ENCODE results near the gene MS4A13. TPM values are rescaled to one million over a fixed set of nuclear protein-coding genes. Genes with fewer than 3 reads are reported as not detected.
A peak's percentile ranks its signal among the peaks of the same experiment; 100 is the strongest.

MS4A13 gene
- total and polyA plus RNA-seq, 10 of the 15 experiments (the other 5 are each of a cell fraction or from before 2014, with no cell fraction given), result not detected

- no peaks in the 10 kb centered on the region; a peak in 2 of 4 replicates for H3K27me3 ChIP-seq (replicated peaks in 1 of 2; ENCODE audit: control insufficient read depth in 2 of 2, insufficient read depth in 2 of 2, low read length in 1 of 2)
- H3K4me2 ChIP-seq (ENCODE audit: control insufficient read depth, insufficient read depth), result no peak overlapping the region
- no peaks in the 10 kb centered on the region for H4K20me1 ChIP-seq (ENCODE audit: control insufficient read depth, insufficient read depth)
- WGBS (ENCODE audit: insufficient coverage, insufficient replicate concordance, low lambda C conversion rate, missing lambda C conversion rate), result 50% methylated on average over 2 of the region's 2 CpGs
- DNase-seq (ENCODE audit: low read depth, low spot score) (no peak), ATAC-seq (no peak), FAIRE-seq (no peak)
- no peaks in the 10 kb centered on the region for H3K4me1 ChIP-seq (ENCODE audit: control insufficient read depth, insufficient read depth, low read length)
- BruUV-seq (replicated peaks), result no TSS peak
- intact Hi-C loops (cut with micrococcal nuclease; ENCODE audit: unreplicated experiment), result no loop called here
- ChIA-PET CTCF (interaction anchor here (1.0 to 1.7 kb wide), 3 partner anchors 8 to 173 kb away, joined by 3 to 7 read pairs (median 4); no protein-coding TSS in a partner anchor), RAD21 (ENCODE audit: unreplicated experiment) (interaction anchor here (1.0 kb wide), 1 partner anchor 29 kb away, joined by 3 read pairs; no protein-coding TSS in a partner anchor), POLR2A (no interaction called here), SMC1A (ENCODE audit: uncharacterized antibody, unreplicated experiment) (interaction anchor here (0.5 to 1.8 kb wide), 4 partner anchors 10 to 175 kb away, joined by 3 to 5 read pairs (median 4); no protein-coding TSS in a partner anchor)
- H3K36me3 ChIP-seq (ENCODE audit: control insufficient read depth in 2 of 2, insufficient read depth in 2 of 2, low read length in 1 of 2), result no peaks in the 10 kb centered on the region
- H3K4me3 ChIP-seq, result no peak overlapping the region
- in situ Hi-C loops (cut with MboI), result no loop called here
- no peak overlapping the region for H3K27ac ChIP-seq (ENCODE audit: control insufficient read depth, insufficient read depth)
- H3K9ac ChIP-seq (ENCODE audit: control insufficient read depth, insufficient read depth, low read length), result no peak overlapping the region
- no peak overlapping the region for H2AFZ ChIP-seq (ENCODE audit: control insufficient read depth, low read depth, low read length)
- no peaks in the 10 kb centered on the region for H3K79me2 ChIP-seq (ENCODE audit: control insufficient read depth, insufficient read depth, low read length)
- 0 out of 2 replicates have a peak, but pooled peaks have one; percentile 16 for TF ChIP-seq RAD21 (IDR thresholded peaks at IDR 0.05; ENCODE audit: insufficient read depth, low read depth, low read length)
- no peak for TF ChIP-seq SIX5 (IDR thresholded peaks at IDR 0.05; ENCODE audit: low read depth, low read length, severe bottlenecking)
- TF ChIP-seq CTCF (IDR thresholded peaks at IDR 0.05 in 2 of 3, conservative IDR thresholded peaks at IDR 0.05 in 1 of 3; ENCODE audit: control insufficient read depth in 2 of 3, extremely low read depth in 1 of 3, insufficient read depth in 1 of 3, low read depth in 3 of 3, low read length in 3 of 3), result 0 out of 6 replicates have a peak, but pooled peaks of 2 of the 3 experiments have one; percentile 6 to 9
- no peak for TF ChIP-seq SREBF2 (IDR thresholded peaks at IDR 0.05; ENCODE audit: low read length)
- no peak for TF ChIP-seq CHD4 (IDR thresholded peaks at IDR 0.05)
- H3K9me3 ChIP-seq (replicated peaks; ENCODE audit: control insufficient read depth, insufficient read depth, low read length), result no peaks in the 10 kb centered on the region; the same call in 2 of the 3 replicates
Observed at GRCh38 chr11:60589611-60590010, 74.4 kb downstream of the MS4A13 start.

Other genes starting within 250 kb of the MS4A13 start
Only the 7 nearest of the 10 such genes appear.
- 0.38 TPM in 1 of 2 replicates, not detected in the other for gene MS4A6E, start 188.1 kb upstream of the MS4A13 start, total RNA-seq (2014; rRNA removed)
- not detected in 2 replicates for gene MS4A6E, start 188.1 kb upstream of the MS4A13 start, total RNA-seq (2014; rRNA removed; fragmentation: Illumina TruSeq; extraction: Trizol)
- gene MS4A6E, start 188.1 kb upstream of the MS4A13 start, total RNA-seq (2021), result not detected in 2 replicates
- 0.14 and 0.27 TPM in 2 replicates for gene MS4A6E, start 188.1 kb upstream of the MS4A13 start, polyA plus RNA-seq (2011; rRNA removed)
- 0.71 TPM in 1 of 2 replicates, not detected in the other for gene MS4A6E, start 188.1 kb upstream of the MS4A13 start, polyA plus RNA-seq (2014; fragmentation: Illumina TruSeq; extraction: Trizol)
- gene MS4A6E, start 188.1 kb upstream of the MS4A13 start, polyA plus RNA-seq (2014; fragmentation: Nextera tagmentation; extraction: Ambion mirVana), result under 1 TPM; 0.47 to 0.49 TPM
- not detected in 2 replicates for gene MS4A6E, start 188.1 kb upstream of the MS4A13 start, polyA plus RNA-seq (2014; rRNA removed)
- gene MS4A6E, start 188.1 kb upstream of the MS4A13 start, polyA plus RNA-seq (2016; fragmentation: Nextera tagmentation; extraction: Ambion mirVana), result under 1 TPM; 0.39 to 0.86 TPM
- 2.2 and 2.9 TPM in 2 replicates for gene MS4A7, start 136.9 kb upstream of the MS4A13 start, total RNA-seq (2014; rRNA removed)
- gene MS4A7, start 136.9 kb upstream of the MS4A13 start, total RNA-seq (2014; rRNA removed; fragmentation: Illumina TruSeq; extraction: Trizol), result 3.8 and 4.0 TPM in 2 replicates
- gene MS4A7, start 136.9 kb upstream of the MS4A13 start, total RNA-seq (2021), result 2.3 and 3.3 TPM in 2 replicates
- 9.6 and 11.1 TPM in 2 replicates for gene MS4A7, start 136.9 kb upstream of the MS4A13 start, polyA plus RNA-seq (2011; rRNA removed)
- gene MS4A7, start 136.9 kb upstream of the MS4A13 start, polyA plus RNA-seq (2014; fragmentation: Illumina TruSeq; extraction: Trizol), result 3.7 and 4.2 TPM in 2 replicates
- 10 to 100 TPM in 1 of 2 experiments, 1 to 10 TPM in 1; 7.2 to 17.0 TPM for gene MS4A7, start 136.9 kb upstream of the MS4A13 start, polyA plus RNA-seq (2014; fragmentation: Nextera tagmentation; extraction: Ambion mirVana)
- gene MS4A7, start 136.9 kb upstream of the MS4A13 start, polyA plus RNA-seq (2014; rRNA removed), result 3.9 and 4.6 TPM in 2 replicates
- 1 to 10 TPM; 1.7 to 1.8 TPM for gene MS4A7, start 136.9 kb upstream of the MS4A13 start, polyA plus RNA-seq (2016; fragmentation: Nextera tagmentation; extraction: Ambion mirVana)
- gene MS4A14, start 118.9 kb upstream of the MS4A13 start, total RNA-seq (2014; rRNA removed), result 0.11 and 0.40 TPM in 2 replicates
- 0.40 and 0.60 TPM in 2 replicates for gene MS4A14, start 118.9 kb upstream of the MS4A13 start, total RNA-seq (2014; rRNA removed; fragmentation: Illumina TruSeq; extraction: Trizol)
- gene MS4A14, start 118.9 kb upstream of the MS4A13 start, total RNA-seq (2021), result 0.77 and 1.0 TPM in 2 replicates
- 1.0 and 1.7 TPM in 2 replicates for gene MS4A14, start 118.9 kb upstream of the MS4A13 start, polyA plus RNA-seq (2011; rRNA removed)
- 0.81 and 0.89 TPM in 2 replicates for gene MS4A14, start 118.9 kb upstream of the MS4A13 start, polyA plus RNA-seq (2014; fragmentation: Illumina TruSeq; extraction: Trizol)
- under 1 TPM; 0.13 to 0.18 TPM for gene MS4A14, start 118.9 kb upstream of the MS4A13 start, polyA plus RNA-seq (2014; fragmentation: Nextera tagmentation; extraction: Ambion mirVana)
- 0.38 and 0.72 TPM in 2 replicates for gene MS4A14, start 118.9 kb upstream of the MS4A13 start, polyA plus RNA-seq (2014; rRNA removed)
- gene MS4A14, start 118.9 kb upstream of the MS4A13 start, polyA plus RNA-seq (2016; fragmentation: Nextera tagmentation; extraction: Ambion mirVana), result under 1 TPM in 1 of 2 experiments, not detected in 1; 0.63 TPM
- not detected in 2 replicates for gene MS4A5, start 85.8 kb upstream of the MS4A13 start, total RNA-seq (2014; rRNA removed)
- gene MS4A5, start 85.8 kb upstream of the MS4A13 start, total RNA-seq (2014; rRNA removed; fragmentation: Illumina TruSeq; extraction: Trizol), result not detected in 2 replicates
- not detected in 2 replicates for gene MS4A5, start 85.8 kb upstream of the MS4A13 start, total RNA-seq (2021)
- not detected in 2 replicates for gene MS4A5, start 85.8 kb upstream of the MS4A13 start, polyA plus RNA-seq (2011; rRNA removed)
- not detected in 2 replicates for gene MS4A5, start 85.8 kb upstream of the MS4A13 start, polyA plus RNA-seq (2014; fragmentation: Illumina TruSeq; extraction: Trizol)
- not detected for gene MS4A5, start 85.8 kb upstream of the MS4A13 start, polyA plus RNA-seq (2014; fragmentation: Nextera tagmentation; extraction: Ambion mirVana)
- gene MS4A5, start 85.8 kb upstream of the MS4A13 start, polyA plus RNA-seq (2014; rRNA removed), result not detected in 2 replicates
- gene MS4A5, start 85.8 kb upstream of the MS4A13 start, polyA plus RNA-seq (2016; fragmentation: Nextera tagmentation; extraction: Ambion mirVana), result not detected
- gene MS4A1, start 59.5 kb upstream of the MS4A13 start, total RNA-seq (2014; rRNA removed), result 648 and 816 TPM in 2 replicates
- 704 and 727 TPM in 2 replicates for gene MS4A1, start 59.5 kb upstream of the MS4A13 start, total RNA-seq (2014; rRNA removed; fragmentation: Illumina TruSeq; extraction: Trizol)
- gene MS4A1, start 59.5 kb upstream of the MS4A13 start, total RNA-seq (2021), result 464 and 482 TPM in 2 replicates
- gene MS4A1, start 59.5 kb upstream of the MS4A13 start, polyA plus RNA-seq (2011; rRNA removed), result 2,106 and 2,789 TPM in 2 replicates
- gene MS4A1, start 59.5 kb upstream of the MS4A13 start, polyA plus RNA-seq (2014; fragmentation: Illumina TruSeq; extraction: Trizol), result 1,039 and 1,405 TPM in 2 replicates
- gene MS4A1, start 59.5 kb upstream of the MS4A13 start, polyA plus RNA-seq (2014; fragmentation: Nextera tagmentation; extraction: Ambion mirVana), result 1,000 to 10,000 TPM in 1 of 2 experiments, 100 to 1,000 TPM in 1; 730 to 1,013 TPM
- gene MS4A1, start 59.5 kb upstream of the MS4A13 start, polyA plus RNA-seq (2014; rRNA removed), result 415 and 598 TPM in 2 replicates
- 100 to 1,000 TPM; 329 to 364 TPM for gene MS4A1, start 59.5 kb upstream of the MS4A13 start, polyA plus RNA-seq (2016; fragmentation: Nextera tagmentation; extraction: Ambion mirVana)
- gene MS4A12, start 22.6 kb upstream of the MS4A13 start, total RNA-seq (2014; rRNA removed), result not detected in 2 replicates
- gene MS4A12, start 22.6 kb upstream of the MS4A13 start, total RNA-seq (2014; rRNA removed; fragmentation: Illumina TruSeq; extraction: Trizol), result not detected in 2 replicates
- not detected in 2 replicates for gene MS4A12, start 22.6 kb upstream of the MS4A13 start, total RNA-seq (2021)
- not detected in 2 replicates for gene MS4A12, start 22.6 kb upstream of the MS4A13 start, polyA plus RNA-seq (2011; rRNA removed)
- gene MS4A12, start 22.6 kb upstream of the MS4A13 start, polyA plus RNA-seq (2014; fragmentation: Illumina TruSeq; extraction: Trizol), result not detected in 2 replicates
- under 1 TPM in 1 of 2 experiments, not detected in 1; 0.05 TPM for gene MS4A12, start 22.6 kb upstream of the MS4A13 start, polyA plus RNA-seq (2014; fragmentation: Nextera tagmentation; extraction: Ambion mirVana)
- not detected in 2 replicates for gene MS4A12, start 22.6 kb upstream of the MS4A13 start, polyA plus RNA-seq (2014; rRNA removed)
- not detected for gene MS4A12, start 22.6 kb upstream of the MS4A13 start, polyA plus RNA-seq (2016; fragmentation: Nextera tagmentation; extraction: Ambion mirVana)
- not detected in 2 replicates for gene MS4A8, start 184.2 kb downstream of the MS4A13 start, total RNA-seq (2014; rRNA removed)
- gene MS4A8, start 184.2 kb downstream of the MS4A13 start, total RNA-seq (2014; rRNA removed; fragmentation: Illumina TruSeq; extraction: Trizol), result not detected in 2 replicates
- gene MS4A8, start 184.2 kb downstream of the MS4A13 start, total RNA-seq (2021), result not detected in 2 replicates
- 0.04 TPM in 1 of 2 replicates, not detected in the other for gene MS4A8, start 184.2 kb downstream of the MS4A13 start, polyA plus RNA-seq (2011; rRNA removed)
- gene MS4A8, start 184.2 kb downstream of the MS4A13 start, polyA plus RNA-seq (2014; fragmentation: Illumina TruSeq; extraction: Trizol), result not detected in 2 replicates
- gene MS4A8, start 184.2 kb downstream of the MS4A13 start, polyA plus RNA-seq (2014; fragmentation: Nextera tagmentation; extraction: Ambion mirVana), result not detected
- not detected in 2 replicates for gene MS4A8, start 184.2 kb downstream of the MS4A13 start, polyA plus RNA-seq (2014; rRNA removed)
- gene MS4A8, start 184.2 kb downstream of the MS4A13 start, polyA plus RNA-seq (2016; fragmentation: Nextera tagmentation; extraction: Ambion mirVana), result not detected